Hepatic stellate cell (primary cell): Measurements from ENCODE around the gene DIPK2B.

Experiments used
- DNase-seq: peaks from one replicate; pipeline ENCODE4 v3.0.0; 2011; ENCODE audit warnings: low spot score

The DIPK2B gene

DNA sequence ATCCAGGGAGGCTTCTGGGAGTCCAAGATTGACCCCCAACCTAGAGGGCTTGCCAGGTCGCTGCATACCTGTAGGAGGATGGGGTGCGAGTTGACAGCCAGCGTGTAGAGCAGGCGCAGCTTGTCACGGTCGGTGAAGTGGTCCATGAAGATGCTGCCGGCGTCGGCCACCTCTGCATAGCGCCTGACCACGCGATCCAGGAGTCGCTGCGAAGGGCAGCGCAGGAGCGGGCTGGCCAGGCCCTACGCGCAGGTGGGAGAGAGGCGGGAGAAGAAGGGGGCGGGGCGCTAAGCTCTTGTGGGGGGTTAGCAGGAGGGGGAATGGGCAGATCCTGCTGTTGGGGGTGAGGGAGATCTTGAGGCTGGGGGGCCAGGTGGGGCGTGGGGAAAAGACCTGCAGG, 43.0 kb downstream of the DIPK2B start:
- DNase-seq = no peak

DNA sequence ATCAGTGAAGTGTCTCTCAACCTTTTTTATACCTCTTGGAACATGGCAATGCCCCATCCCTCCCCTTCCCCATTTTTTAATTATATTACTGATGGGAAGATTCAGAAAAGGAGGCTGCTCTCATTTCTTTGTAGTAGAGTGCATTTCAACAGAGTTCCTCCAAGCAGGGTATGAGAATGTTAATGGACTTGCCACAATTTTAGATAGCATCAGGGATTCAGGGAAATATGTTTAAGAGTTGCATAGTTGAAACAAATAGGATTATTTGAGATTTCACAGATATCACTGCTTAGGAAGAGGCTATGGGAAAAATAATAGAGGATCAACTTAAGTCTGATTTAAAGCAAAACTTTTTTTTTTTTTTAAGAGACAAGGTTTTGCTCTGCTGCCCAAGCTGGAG, 46.2 kb downstream of the DIPK2B start:
- no peak for DNase-seq

DNA sequence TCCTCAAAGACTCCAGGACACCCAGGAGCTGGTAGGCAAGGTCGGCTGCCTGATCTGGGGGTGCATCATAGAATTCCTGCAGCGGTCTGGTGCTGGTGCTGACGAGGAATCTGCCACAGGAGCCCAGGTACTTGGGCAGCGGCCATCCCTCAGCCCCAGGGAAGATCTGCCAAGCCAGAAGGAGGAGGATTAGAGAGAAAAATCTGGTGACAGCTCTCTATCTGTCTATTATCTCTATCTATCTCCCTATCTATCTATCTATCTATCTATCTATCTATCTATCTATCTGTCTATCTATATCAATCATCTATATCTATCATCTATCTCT, 46.7 kb downstream of the DIPK2B start:
- DNase-seq = no peak
